K562 (cell line): ENCODE data around the gene NT5C. TPM values are rescaled to one million over a fixed set of nuclear protein-coding genes. Genes with fewer than 3 reads are reported as not detected.

ENCODE experiments used
- CAMTA2 ChIP-seq: fragments of 250-450 bp; sonication (Bioruptor Pico); conservative IDR thresholded peaks from 2 replicates; pipeline ENCODE4 v1.5.1; 2022
- CEBPG ChIP-seq, 3 experiments: fragments of 200-800 bp in 1 of 3; sonication (Bioruptor generic) in 1 of 3; sonication (generic) in 1 of 3; formaldehyde crosslinking in 1 of 3; IDR thresholded peaks in 2 of 3; conservative IDR thresholded peaks in 1 of 3; 2 replicates each; pipeline versions ENCODE4 v1.6.1 to v1.8.0; 2016 to 2022; ENCODE audit warnings: missing compliant biosample characterization in 2 of 3, missing genetic modification characterization in 2 of 3, mild to moderate bottlenecking in 1 of 3, missing genetic modification reagents in 1 of 3
- EP300 ChIP-seq: IDR thresholded peaks from 2 replicates; pipeline ENCODE4 v1.6.1; 2012; ENCODE audit warnings: low read length, improper control_type of control experiment
- HDAC1 ChIP-seq, 2 experiments: fragments of 450-650 bp; IDR thresholded peaks; 2 replicates each; pipeline ENCODE4 v1.6.1; 2016 to 2017; ENCODE audit warnings: inconsistent platforms in 1 of 2, mild to moderate bottlenecking in 1 of 2, moderate library complexity in 1 of 2
- HNRNPLL ChIP-seq: fragments of 200-400 bp; formaldehyde crosslinking; IDR thresholded peaks from 2 replicates; pipeline ENCODE4 v1.6.1; 2017; ENCODE audit warnings: low read length, low read depth, mild to moderate bottlenecking; ENCODE audit not compliant: poor library complexity, severe bottlenecking
- KAT2B ChIP-seq: IDR thresholded peaks from one replicate; pipeline ENCODE4 v1.6.1; 2012; ENCODE audit warnings: low read depth, mild to moderate bottlenecking, control low read depth, inconsistent platforms, low read length, moderate library complexity
- KAT8 ChIP-seq: fragments of 450-650 bp; IDR thresholded peaks from 2 replicates; pipeline ENCODE4 v1.6.1; 2016; ENCODE audit warnings: low read depth, mild to moderate bottlenecking
- LCOR ChIP-seq: sonication (generic); formaldehyde crosslinking; IDR thresholded peaks from 2 replicates; pipeline ENCODE4 v1.8.0; 2022; ENCODE audit warnings: mild to moderate bottlenecking, missing genetic modification reagents
- MYNN ChIP-seq, 2 experiments: sonication (generic); formaldehyde crosslinking in 1 of 2; IDR thresholded peaks; 2 replicates each; pipeline versions ENCODE4 v1.5.0 to v1.6.1; 2016 to 2020; ENCODE audit warnings: antibody characterized with exemption in 1 of 2, missing genetic modification reagents in 1 of 2
- NKRF ChIP-seq: fragments of 450-650 bp; IDR thresholded peaks from 2 replicates; pipeline ENCODE4 v1.6.1; 2016; ENCODE audit warnings: borderline replicate concordance
- PML ChIP-seq: IDR thresholded peaks from 2 replicates; pipeline ENCODE4 v1.6.1; 2012; ENCODE audit warnings: low read length, inconsistent platforms
- POLR2AphosphoS2 ChIP-seq: IDR thresholded peaks from 2 replicates; pipeline ENCODE4 v1.6.1; 2012; ENCODE audit warnings: low read length, improper control_type of control experiment
- RBM39 ChIP-seq: fragments of 200-400 bp; formaldehyde crosslinking; optimal IDR thresholded peaks from 2 replicates; pipeline ENCODE3; 2018; ENCODE audit warnings: low read depth, low read length
- RUNX1 ChIP-seq: sonication (generic); IDR thresholded peaks from 2 replicates; pipeline ENCODE4 v1.6.1; 2016; ENCODE audit warnings: antibody characterized with exemption, low read depth
- SMARCB1 ChIP-seq: IDR thresholded peaks from 2 replicates; pipeline ENCODE4 v1.6.1; 2011; ENCODE audit warnings: improper control_type of control experiment, low read depth; ENCODE audit not compliant: insufficient read length
- XRCC4 ChIP-seq: IDR thresholded peaks from one replicate; pipeline ENCODE4 v1.6.1; 2011; ENCODE audit not compliant: insufficient read depth, insufficient read length; ENCODE audit errors: extremely low read depth
- ZNF436 ChIP-seq: fragments of 250-450, 450-650 bp; sonication (Bioruptor Pico); formaldehyde crosslinking; IDR thresholded peaks from 2 replicates; pipeline ENCODE4 v1.7.0; 2020; ENCODE audit warnings: mild to moderate bottlenecking
- polyA plus RNA-seq, 8 experiments: library from polyadenylated mRNA; depleted of rRNA in 4 of 8; stranded (reverse) in 5 of 8; unstranded in 3 of 8; fragments of >200 nt; fragmentation: Nextera tagmentation in 2 of 8; fragmentation: Illumina TruSeq in 1 of 8; extraction: Ambion mirVana in 2 of 8; extraction: Trizol in 1 of 8; gene quantifications; 2 replicates each; pipeline versions ENCODE4 v1.2.1 to v1.2.3, GENCODE V29; 2011 to 2014; ENCODE audit warnings: inconsistent platforms in 1 of 8, missing spikeins in 1 of 8
- total RNA-seq, 7 experiments: library from RNA; depleted of rRNA in 6 of 7; stranded (reverse); fragments of >200 nt in 6 of 7; fragmentation: Illumina TruSeq in 2 of 7; extraction: Trizol in 2 of 7; gene quantifications; 2 replicates each; pipeline versions ENCODE4 v1.2.1 to v1.2.3, GENCODE V29; 2011 to 2021; ENCODE audit warnings: low replicate concordance in 1 of 7
- TF ChIP-seq, protein P1 (sequence below): sonication (generic); formaldehyde crosslinking; IDR thresholded peaks from 2 replicates; pipeline ENCODE4 v1.9.0; 2022; ENCODE audit warnings: mild to moderate bottlenecking, missing genetic modification reagents
- TF ChIP-seq, protein P2 (sequence below): fragments of 450-650 bp; formaldehyde crosslinking; IDR thresholded peaks from 2 replicates; pipeline ENCODE4 v1.4.0; 2022; ENCODE audit warnings: mild to moderate bottlenecking, moderate library complexity
- TF ChIP-seq, protein P3 (sequence below): fragments of 250-450 bp; sonication (Bioruptor Pico); IDR thresholded peaks from 2 replicates; pipeline ENCODE4 v1.8.0; 2022; ENCODE audit warnings: moderate library complexity, mild to moderate bottlenecking, inconsistent platforms
- TF ChIP-seq, protein P4 (sequence below): fragments of 250-450 bp; sonication (Bioruptor Pico); IDR thresholded peaks from 2 replicates; pipeline ENCODE4 v1.8.0; 2022; ENCODE audit warnings: inconsistent platforms, mild to moderate bottlenecking, moderate library complexity, borderline replicate concordance
- TF ChIP-seq, protein P5 (sequence below): sonication (generic); formaldehyde crosslinking; IDR thresholded peaks from 2 replicates; pipeline ENCODE4 v1.9.0; 2022; ENCODE audit warnings: mild to moderate bottlenecking, missing genetic modification reagents

The NT5C gene
- total and polyA plus RNA-seq, 9 of the 15 experiments (the other 6 are each of a cell fraction or from before 2014, with no cell fraction given) = 2.9 to 205 (median 45.0) TPM

- TF ChIP-seq CEBPG (CRISPR knock-in tag; IDR thresholded peaks at IDR 0.05) (0 out of 2 replicates have a peak, but pooled peaks have one; percentile 33), CEBPG (tag; conservative IDR thresholded peaks at IDR 0.05 in 1 of 2, IDR thresholded peaks at IDR 0.05 in 1 of 2) (no peak), MYNN (IDR thresholded peaks at IDR 0.05) (no peak), MYNN (CRISPR knock-in tag; IDR thresholded peaks at IDR 0.05) (no peak), POLR2AphosphoS2 (no peak), ZNF436 (CRISPR knock-in tag) (no peak), XRCC4 (no peak), LCOR (CRISPR knock-in tag) (0 out of 2 replicates have a peak, but pooled peaks have one; percentile 42), CAMTA2 (CRISPR knock-in tag) (no peak), RBM39 (no peak), HDAC1 (IDR thresholded peaks at IDR 0.05) (0 out of 4 replicates have a peak, but pooled peaks of 1 of the 2 experiments have one; percentile 0), KAT8 (no peak), EP300 (no peak), KAT2B (no peak), NKRF (0 out of 2 replicates have a peak, but pooled peaks have one; percentile 3), HNRNPLL (peak; percentile 9), PML (no peak), SMARCB1 (no peak), RUNX1 (0 out of 2 replicates have a peak, but pooled peaks have one; percentile 48)
- TF ChIP-seq, protein P1, sequence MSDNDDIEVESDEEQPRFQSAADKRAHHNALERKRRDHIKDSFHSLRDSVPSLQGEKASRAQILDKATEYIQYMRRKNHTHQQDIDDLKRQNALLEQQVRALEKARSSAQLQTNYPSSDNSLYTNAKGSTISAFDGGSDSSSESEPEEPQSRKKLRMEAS (CRISPR knock-in tag) = 0 out of 2 replicates have a peak, but pooled peaks have one; percentile 10
- TF ChIP-seq, protein P2, sequence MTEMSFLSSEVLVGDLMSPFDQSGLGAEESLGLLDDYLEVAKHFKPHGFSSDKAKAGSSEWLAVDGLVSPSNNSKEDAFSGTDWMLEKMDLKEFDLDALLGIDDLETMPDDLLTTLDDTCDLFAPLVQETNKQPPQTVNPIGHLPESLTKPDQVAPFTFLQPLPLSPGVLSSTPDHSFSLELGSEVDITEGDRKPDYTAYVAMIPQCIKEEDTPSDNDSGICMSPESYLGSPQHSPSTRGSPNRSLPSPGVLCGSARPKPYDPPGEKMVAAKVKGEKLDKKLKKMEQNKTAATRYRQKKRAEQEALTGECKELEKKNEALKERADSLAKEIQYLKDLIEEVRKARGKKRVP = 0 out of 2 replicates have a peak, but pooled peaks have one; percentile 24
- TF ChIP-seq, protein P3, sequence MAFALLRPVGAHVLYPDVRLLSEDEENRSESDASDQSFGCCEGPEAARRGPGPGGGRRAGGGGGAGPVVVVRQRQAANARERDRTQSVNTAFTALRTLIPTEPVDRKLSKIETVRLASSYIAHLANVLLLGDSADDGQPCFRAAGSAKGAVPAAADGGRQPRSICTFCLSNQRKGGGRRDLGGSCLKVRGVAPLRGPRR (CRISPR knock-in tag) = no peak
- TF ChIP-seq, protein P4, sequence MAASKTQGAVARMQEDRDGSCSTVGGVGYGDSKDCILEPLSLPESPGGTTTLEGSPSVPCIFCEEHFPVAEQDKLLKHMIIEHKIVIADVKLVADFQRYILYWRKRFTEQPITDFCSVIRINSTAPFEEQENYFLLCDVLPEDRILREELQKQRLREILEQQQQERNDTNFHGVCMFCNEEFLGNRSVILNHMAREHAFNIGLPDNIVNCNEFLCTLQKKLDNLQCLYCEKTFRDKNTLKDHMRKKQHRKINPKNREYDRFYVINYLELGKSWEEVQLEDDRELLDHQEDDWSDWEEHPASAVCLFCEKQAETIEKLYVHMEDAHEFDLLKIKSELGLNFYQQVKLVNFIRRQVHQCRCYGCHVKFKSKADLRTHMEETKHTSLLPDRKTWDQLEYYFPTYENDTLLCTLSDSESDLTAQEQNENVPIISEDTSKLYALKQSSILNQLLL = no peak
- TF ChIP-seq, protein P5, sequence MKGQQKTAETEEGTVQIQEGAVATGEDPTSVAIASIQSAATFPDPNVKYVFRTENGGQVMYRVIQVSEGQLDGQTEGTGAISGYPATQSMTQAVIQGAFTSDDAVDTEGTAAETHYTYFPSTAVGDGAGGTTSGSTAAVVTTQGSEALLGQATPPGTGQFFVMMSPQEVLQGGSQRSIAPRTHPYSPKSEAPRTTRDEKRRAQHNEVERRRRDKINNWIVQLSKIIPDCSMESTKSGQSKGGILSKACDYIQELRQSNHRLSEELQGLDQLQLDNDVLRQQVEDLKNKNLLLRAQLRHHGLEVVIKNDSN (CRISPR knock-in tag) = no peak
Observed at GRCh38 chr17:75114552-75115314, 16.8 kb downstream of the NT5C start (continued).
